ENCODE data around the gene HSFX3.
"Not testable (repeated sequence)": the region's sequence is repeated elsewhere in the genome, so short reads cannot be mapped to it uniquely, and the experiment has no call there.

HSFX3 gene

DNA sequence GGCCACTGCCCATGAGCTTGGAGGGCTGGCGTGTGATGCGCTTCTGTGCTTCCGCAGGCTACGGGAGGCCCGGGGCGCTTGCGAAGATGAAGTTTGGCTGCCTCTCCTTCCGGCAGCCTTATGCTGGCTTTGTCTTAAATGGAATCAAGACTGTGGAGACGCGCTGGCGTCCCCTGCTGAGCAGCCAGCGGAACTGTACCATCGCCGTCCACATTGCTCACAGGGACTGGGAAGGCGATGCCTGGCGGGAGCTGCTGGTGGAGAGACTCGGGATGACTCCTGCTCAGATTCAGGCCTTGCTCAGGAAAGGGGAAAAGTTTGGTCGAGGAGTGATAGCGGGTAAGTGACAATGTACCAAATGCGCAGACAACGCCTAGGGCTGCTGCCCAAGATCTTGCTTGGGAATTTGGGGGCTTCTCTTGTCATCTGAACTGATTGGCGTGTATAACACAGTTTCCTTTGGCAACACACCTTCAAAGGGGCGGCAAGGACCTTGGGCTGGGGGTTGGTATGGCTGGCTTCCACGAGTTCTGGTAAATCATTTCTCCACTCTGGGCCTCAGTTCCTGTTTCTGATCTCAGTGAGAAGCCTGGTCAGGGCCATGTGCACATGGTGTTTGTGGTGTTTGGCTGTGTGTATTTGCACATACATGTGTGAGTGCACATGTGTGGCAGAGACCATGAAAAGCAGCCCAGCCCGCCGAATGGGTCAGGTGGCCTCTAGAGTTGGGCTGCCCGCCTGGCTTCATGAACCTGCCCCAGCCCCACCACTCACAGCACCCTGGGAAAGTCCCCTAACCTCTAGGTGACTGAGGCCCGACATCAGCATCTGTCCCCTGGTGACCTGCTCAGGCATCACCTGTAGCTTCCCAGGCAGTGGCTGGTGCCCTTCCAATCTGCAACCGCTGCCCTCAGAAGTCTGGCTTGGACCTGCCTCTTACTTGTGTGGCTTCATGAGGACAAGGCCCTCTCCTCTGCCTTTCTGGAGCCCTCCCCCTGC lies 3.9 kb downstream of the HSFX3 start:
- peak in 1 of 56 donors; percentile 0 for DNase-seq

DNA sequence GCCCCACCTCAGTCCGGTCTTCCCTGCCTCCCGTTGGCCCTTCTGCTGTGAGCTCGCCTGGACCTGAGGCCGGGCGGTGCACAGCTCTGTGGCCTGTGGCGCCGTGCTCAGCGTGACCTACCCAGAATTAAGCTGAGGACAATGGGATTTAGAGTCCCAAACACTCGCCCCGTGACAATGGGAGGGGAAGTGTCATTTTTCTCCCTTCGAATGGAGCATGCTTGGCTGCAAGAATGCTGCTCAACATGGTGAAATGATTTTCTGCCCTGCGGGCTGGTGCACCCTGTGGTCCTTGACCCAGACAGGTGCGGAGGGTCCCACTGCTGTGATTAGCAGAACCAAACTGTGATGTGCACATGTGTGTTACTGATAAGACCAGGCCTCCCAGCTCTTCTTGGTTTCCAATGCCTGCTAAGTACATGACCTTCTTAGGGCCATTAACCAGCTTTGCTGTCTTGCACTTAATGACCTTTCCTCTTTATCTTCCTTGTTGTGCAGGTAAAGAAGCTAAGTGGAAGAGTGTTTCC lies 8.1 kb downstream of the HSFX3 start:
- no peak for DNase-seq

DNA sequence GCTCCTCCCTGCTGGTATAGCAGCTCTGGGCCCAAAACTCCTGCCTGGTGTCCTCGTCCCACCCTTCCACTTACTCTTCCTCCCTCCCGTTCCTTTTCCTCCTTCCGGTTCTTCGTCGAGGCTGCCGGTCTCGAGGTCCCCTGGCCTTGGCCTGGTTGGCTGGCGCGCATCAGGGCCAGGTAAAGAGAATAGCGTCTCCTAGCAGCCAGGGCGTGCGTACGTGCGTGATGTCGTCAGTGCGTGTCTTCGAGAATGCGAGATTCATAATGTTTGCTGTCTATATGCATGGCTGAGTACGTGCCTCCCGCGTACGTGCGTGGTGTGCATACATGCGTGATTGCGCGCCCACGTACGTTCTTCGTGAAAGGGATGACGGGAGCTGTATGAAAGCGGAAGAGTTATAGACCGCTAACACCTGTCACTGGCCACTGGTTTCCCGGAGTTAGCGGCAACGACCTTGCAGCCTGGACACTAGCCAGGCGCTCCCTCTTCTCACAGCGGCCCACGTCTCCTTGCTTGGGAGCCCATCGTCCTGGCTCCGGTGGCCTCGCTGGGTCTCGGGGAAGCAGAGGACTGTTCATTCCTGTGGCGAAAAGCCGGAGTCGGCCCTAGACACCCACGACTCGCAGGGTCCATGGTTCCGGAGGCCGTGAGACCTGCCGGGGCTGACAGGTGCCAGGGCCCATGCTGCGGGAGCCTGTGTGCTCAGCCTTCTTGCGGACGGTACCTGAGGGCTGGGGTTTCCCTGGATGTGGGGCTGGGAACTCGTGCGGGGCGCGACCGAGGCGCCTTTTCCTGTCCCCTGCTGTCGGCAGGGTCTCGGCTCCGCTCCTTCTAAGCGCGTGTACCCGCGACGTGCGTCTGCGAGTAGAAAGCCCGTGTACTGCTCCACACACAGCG lies 8.9 kb downstream of the HSFX3 start, which contains the start of gene EOLA1:
Gene EOLA1 (plus strand): TSS at position 392 of the 900 bp plus-strand sequence. CDS start 4,619 bp downstream, outside the sequence.
- peak in 52 of 56 donors; percentile 2 to 94 (median 79) for DNase-seq

DNA sequence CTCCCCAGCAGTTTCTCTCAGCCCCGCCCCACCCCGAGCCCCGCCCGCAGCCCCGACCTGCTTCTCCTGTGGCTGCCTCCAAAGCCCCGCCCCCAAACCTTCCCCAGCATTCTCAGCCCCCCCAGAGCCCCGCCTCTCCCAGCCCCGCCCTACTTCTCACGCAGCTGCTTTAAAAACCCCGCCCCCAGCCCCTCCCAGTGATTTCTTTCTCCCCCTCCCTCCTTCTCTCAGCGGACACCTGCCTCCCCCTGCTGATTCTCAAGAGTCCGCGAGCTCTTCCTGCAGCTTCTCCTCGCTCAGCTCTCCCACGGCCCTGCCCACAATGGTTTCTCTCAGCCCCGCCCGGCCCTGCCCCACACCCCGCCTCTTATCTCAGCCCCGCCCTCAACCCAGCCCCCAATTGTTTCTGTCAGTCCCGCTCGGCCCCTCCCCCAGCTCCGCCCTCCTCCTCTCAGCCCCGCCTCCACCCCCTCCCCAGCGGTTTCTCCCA lies 9.5 kb downstream of the HSFX3 start:
- DNase-seq = peak in 55 of 56 donors; percentile 36 to 94 (median 82)

DNA sequence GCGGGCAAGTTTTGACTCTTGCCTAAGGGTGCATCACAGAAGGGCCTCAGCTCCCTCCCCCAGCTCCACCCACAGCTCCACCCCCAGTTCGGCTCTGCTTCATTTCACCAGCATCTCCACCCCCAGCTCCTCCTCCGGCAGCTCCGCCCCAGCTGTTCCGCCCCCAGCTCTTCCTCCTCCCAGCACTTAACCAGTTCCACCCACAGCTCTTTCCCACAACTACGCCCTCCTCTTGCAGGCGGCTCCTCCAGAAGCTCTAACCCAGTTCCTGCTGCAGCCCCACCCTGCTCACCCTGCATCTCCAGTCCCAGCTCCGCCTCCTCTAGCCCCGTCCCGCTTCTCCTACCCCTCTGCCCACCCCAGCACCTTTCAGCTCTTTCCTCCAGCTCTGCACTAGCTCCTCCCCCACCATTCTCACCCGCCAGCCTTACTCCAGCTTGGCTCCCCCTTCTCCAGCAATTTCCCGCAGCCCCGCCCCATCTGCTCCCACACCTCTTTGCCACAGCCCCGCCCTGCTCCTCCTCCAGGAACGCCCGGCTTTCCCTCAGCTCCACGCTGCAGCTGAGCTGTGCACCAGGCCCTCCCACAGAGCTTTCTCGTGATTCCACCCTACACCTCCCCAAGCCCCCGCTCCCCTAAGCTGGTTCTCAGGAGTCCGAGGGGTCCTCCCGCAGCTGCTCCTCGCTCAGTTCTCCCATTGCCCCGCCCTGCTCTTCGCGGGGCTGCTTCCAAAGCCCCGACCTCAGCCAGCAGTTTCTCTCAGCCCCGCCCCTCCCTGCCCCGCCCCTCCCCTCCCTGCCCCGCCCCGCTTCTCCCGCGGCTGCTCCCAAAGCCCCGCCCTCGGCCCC lies 10.2 kb downstream of the HSFX3 start:
- DNase-seq = peak; percentile 11 to 92 (median 77)

DNA sequence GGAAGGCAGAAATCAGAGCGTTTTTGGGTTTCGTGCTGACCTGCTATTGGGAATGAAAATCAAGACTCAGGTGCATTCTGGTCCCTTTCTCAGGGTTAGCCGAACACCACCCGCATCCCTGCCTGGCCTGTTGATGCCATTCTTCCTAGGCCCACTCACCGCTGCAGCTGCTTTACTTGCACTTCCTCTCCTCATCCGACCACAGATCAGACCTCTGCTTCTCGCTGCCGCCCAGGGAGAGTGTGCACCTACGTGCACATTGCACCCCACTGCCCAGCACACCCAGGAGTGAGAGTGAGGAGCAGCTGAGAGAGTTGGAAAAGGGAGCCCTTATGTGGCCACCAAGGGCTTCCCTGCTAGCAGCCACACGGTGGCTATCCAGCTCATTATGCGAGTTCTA lies 12.2 kb downstream of the HSFX3 start:
- DNase-seq = not testable (repeated sequence)

DNA sequence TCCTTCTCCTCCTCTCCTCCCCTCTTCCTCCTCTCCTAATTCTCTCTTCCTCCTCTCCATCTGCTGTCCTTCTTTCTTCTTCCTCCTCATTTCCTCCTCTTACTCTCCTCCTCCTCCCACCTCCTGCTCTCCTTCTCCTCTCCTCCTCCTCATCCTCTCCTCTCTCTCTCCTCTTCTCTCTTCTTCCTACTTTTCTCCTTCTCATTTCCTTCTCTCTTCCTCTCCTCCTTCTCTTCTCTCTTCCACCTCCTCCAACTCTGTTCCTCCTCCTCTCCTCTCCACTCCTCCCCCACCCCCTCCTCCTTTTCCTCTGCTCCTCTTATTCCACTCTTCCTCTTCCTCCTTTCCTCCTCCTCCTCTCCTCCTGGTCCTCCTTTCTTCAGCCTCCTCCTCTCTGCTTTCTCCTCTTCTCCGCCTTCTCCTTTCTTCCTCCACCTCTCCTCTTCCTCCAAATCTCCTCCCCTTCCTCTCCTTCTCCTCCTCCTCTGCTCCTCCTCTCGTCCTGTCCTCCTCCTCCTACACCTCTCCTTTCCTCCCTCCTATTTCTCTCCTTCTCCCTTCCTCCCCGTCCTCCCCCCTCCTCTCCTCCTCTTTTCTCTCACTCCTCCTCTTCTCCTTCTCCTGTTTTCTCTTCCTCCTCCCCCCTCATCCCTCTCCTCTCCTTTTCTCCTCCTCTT lies 14.7 kb downstream of the HSFX3 start:
- DNase-seq = not testable (repeated sequence)

DNA sequence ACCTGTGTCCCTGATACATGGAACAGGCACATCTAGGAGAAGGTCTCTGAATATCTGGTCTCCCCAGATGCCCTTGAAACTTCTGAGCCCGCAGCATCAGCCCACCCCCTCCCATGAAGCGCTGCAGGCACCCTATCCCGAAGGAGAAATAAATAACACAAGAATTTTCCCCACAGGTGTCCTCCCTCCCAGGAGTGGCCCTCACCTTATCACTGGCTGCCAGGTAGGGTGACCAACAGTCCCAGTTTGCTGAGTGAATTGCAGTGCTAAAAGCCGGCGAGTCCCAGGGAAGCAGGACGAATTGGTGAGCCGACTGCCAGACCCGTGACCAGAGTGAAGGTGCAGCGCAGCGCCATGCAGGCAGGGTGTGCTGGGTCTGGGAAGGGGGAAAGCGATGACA lies 15.7 kb downstream of the HSFX3 start:
- DNase-seq = not testable (repeated sequence)

DNA sequence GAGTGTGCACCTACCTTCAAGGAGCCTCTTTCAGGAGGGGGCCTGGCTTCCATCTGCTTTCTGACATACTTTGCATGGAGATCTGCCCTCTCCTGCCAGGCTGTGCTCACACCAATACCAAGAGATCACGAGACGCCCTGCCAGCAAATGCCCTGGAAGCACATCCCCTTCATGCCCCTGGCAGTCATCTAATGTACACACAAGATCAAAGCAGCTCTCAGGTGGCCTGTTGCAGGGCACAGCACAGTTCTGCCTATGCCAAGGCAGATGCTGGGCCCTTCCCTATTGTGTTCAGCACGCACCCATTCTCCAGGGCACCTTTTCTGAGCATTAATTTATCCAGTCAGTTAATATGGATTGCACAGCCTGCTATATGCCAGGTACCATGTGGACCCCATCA lies 16.9 kb downstream of the HSFX3 start:
- DNase-seq = not testable (repeated sequence)

DNA sequence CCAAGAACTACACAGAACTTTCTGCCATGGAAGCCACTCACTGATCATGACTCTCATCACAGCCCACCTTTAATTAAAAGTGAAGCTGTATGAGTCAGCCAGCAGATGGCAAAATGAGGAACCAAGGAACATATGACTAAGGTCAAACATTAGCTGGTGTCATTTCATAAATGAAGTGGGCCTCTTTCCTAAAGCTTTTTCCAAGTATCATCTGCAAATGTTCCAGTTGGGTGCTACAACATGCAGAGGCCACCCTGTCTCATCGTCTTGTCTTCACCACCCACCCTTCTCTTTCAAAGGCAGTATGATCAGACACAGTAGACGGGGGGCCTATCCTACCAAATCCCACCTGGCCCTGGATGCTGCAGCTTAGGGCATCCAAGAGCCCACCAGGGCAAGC lies 18.1 kb downstream of the HSFX3 start:
- no peak for DNase-seq

DNA sequence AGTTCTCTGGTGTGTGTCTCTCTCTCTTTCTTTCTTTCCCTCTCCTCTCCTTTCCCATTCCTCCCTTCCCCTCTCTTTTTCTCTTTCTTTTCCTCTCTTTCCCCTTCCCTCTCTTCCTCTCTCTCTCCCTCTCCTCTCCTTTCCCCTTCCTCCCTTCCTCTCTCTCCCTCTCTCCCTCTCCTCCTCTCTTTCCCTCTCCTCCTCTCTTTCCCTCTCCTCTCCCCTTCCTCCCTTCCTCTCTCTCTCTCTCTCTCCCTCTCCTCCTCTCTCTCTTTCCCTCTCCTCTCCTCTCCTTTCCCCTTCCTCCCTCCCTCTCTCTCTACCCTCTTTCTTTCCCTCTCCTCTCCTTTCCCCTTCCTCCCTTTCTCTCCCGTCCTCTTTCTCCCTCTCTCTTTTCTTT lies 21.3 kb downstream of the HSFX3 start:
- DNase-seq = no peak

DNA sequence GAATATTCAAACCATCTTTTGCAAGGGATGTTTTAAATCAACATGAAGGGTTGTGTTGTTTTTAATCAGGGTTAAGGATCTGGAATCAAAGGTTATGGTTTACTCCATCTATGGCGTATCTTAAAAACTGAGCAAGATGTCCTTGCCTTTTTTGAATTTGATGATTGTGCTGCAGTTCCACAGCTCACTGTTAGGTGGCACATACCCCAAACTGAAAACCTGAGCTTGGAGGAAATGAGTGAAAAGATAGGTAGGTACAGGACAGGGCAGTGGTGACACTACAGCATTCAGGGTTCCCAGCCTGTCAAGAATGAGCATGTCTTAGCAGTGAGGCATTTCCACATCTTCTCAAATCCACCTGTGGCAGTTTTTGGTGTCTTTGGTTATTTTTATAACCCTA lies 22.0 kb downstream of the HSFX3 start:
- DNase-seq = peak in 1 of 56 donors; percentile 18

DNA sequence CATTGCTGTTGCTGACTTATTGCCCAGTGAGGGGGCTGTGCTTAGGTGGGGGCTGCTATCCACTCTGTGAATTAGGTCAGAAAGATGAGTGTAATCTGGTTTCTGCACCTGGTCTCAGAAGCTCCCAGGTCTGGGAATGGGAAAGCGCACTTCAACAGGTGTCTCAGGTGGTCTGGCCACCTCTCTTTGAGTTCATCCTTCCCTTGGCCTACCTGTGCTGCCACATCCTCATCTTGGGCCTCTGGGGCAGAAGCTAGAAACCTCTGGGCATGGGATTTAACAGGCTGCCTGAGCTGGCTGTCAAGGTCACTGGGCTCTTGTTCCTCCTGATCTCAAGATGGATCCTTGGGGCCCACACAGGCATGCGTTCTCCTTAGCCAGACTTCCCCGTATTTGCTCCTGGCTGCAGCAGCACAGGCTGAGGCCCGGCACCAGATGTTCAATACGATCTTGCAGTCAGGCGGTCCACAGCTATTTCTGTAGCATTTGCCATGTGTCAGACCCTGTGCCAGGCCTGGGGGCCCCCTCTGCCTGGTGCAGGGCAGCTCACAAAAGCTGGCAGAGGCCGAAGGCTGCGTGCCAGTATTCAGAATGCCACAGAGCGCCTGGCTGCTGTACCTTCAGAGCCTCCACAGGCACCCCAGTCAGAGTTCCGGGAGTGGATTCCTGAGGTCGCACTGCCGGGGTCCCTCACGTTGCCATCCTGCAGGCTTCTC lies 23.2 kb downstream of the HSFX3 start:
- not testable (repeated sequence) for DNase-seq

DNA sequence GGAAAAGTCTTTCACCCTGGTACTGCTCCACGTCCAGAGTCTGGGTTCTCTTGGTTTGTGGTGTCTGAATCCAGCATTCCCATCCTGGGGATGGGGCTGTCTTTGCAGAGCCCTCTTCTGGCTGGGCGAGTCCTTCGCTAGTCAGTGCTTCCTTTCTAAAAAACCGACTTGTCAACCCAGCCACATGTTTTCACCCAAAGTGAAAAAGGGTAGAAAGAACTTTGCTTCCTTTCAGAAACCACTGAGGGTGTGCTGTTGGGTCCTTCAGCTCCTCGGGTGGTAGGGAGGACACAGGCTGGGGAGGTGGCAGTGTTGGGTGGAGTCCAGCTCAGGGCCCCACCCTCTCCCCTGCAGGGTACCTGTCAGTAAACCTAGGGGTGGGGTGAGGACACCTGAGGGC lies 23.8 kb downstream of the HSFX3 start:
- peak in 1 of 56 donors; percentile 4 for DNase-seq

DNA sequence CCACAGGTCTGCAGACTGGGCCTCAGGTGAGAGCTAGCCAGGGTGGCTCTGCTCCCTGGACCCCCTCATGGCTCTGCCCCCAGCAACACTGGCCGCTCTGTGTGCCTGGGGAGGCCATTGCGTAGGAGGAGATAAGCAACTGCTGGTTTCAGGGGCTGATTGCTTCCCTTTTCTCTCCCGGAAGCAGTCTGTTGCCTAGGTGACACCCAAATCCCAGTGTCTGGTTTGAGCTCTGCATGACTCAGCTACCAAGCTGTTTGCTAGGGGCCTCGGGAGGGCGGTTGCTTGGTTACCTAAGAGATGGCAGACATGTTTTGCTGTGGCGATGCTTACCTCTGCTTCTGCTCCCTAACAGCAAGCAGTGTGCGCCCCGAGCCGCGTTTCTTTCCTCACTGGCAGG lies 24.3 kb downstream of the HSFX3 start:
- DNase-seq = peak in 17 of 56 donors; percentile 1 to 39 (median 11)

DNA sequence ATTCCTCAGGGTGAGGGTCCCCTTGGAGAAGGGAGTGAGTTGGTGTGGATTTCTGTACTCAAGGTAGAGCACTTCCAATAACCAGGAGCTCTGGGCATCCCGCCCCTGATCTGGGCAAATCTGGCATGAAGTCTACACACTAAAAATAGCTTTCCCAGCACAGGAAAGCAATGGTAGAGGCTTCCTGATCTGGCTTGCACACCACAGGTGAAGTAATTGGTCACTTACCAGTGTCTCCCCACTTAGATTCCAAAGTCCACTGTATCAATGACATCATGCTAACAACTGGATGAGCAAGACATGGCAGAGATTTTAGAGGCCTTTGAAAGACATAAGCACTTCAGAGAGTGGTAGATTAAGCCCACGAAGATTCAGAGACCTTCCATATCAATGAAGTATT lies 26.8 kb downstream of the HSFX3 start:
- no peak for DNase-seq

DNA sequence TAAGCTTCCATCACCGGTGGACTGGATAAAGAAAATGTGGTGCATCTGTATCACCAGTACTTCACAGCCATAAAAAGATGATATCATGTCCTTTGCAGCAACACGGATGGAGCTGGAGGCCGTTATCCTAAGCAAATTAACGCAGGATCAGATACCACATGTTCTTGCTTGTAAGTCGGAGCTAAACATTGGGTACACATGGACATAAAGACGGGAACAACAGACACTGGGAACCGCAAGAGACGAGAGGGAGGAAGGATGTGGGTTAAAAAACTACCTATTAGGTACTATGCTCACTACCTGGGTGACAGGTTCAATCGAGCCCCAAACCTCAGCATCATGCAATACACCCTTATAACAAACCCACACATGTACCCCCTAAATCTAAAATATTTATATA lies 28.3 kb downstream of the HSFX3 start:
- DNase-seq = no peak

DNA sequence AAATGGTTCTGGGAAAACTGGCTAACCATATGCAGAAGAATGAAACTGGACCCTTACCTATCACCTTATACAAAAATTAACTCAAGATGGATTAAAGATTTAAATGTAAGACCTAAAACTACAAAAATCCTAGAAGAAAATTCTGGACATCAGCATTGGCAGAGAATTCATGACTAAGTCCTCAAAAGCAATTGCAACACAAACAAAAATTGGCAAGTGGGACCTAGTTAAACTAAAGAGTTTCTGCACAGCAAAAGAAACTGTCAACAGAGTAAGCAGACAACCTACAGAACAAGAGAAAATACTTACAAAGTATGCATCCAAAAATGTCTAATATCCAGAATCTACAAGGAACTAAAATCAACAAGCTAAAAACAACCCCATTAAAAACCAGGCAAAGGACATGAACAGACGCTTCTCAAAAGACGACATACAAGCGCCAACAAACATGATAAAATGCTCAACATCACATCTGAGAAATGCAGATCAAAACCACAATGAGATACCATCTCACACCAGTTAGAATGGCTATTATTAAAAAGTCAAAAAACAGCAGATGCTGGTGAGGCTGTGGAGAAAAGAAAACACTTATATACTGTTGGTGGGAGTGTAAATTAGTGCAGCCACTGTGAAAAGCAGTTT lies 29.0 kb downstream of the HSFX3 start:
- DNase-seq = not testable (repeated sequence)

DNA sequence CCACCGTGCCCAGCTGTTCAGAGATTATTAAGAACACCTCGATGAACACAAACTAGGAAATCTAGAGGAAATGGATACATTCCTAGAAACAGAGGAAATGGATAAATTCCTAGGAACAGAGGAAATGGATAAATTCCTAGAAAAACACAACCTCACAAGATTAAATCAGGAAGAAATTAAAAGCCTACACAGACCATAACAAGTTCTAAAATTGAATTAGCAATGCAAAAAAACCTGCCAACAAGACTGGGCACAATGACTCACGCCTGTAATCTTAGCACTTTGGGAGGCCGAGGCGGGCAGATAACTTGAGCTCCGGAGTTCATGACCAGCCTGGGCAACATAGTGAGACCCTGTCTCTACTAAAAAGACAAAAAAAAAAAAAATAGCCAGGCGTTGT lies 31.5 kb downstream of the HSFX3 start:
- no peak for DNase-seq

All from amygdala (tissue), 56 donors.